Measurements from ENCODE around the gene ACP3.

GRCh38 chr3:132289316-132289715, 27.9 kb upstream of the ACP3 start:
- TF ChIP-seq EED (CRISPR knock-in tag; IDR thresholded peaks at IDR 0.05) = no peak
- no peak for TF ChIP-seq NAIF1 (CRISPR knock-in tag; IDR thresholded peaks at IDR 0.05; ENCODE audit: borderline replicate concordance)
- no peak for TF ChIP-seq ZNF383 (CRISPR knock-in tag; IDR thresholded peaks at IDR 0.05; ENCODE audit: borderline replicate concordance)
- no peak for TF ChIP-seq NR2F1 (CRISPR knock-in tag; IDR thresholded peaks at IDR 0.05)
- no peak for TF ChIP-seq ZNF10 (CRISPR knock-in tag; IDR thresholded peaks at IDR 0.05; ENCODE audit: borderline replicate concordance, low read depth)
- no peak for TF ChIP-seq REST (IDR thresholded peaks at IDR 0.05; ENCODE audit: borderline replicate concordance in 1 of 2, low read depth in 1 of 2, low read length in 2 of 2)
- no peak for TF ChIP-seq MYNN (CRISPR knock-in tag; IDR thresholded peaks at IDR 0.05; ENCODE audit: low read depth)
- no peak for TF ChIP-seq ZNF317 (CRISPR knock-in tag; IDR thresholded peaks at IDR 0.05)
- TF ChIP-seq ETV5 (CRISPR knock-in tag; IDR thresholded peaks at IDR 0.05; ENCODE audit: borderline replicate concordance) = no peak
- no peak for TF ChIP-seq IRX3 (CRISPR knock-in tag; IDR thresholded peaks at IDR 0.05; ENCODE audit: borderline replicate concordance, low read depth)
- TF ChIP-seq RNF2 (conservative IDR thresholded peaks at IDR 0.05; ENCODE audit: low read depth) = no peak

Data from HepG2 (cell line).